Measurements from ENCODE around the gene GMNN.
"Not testable (repeated sequence)": the region's sequence is repeated elsewhere in the genome, so short reads cannot be mapped to it uniquely, and the experiment has no call there.

GMNN gene

DNA sequence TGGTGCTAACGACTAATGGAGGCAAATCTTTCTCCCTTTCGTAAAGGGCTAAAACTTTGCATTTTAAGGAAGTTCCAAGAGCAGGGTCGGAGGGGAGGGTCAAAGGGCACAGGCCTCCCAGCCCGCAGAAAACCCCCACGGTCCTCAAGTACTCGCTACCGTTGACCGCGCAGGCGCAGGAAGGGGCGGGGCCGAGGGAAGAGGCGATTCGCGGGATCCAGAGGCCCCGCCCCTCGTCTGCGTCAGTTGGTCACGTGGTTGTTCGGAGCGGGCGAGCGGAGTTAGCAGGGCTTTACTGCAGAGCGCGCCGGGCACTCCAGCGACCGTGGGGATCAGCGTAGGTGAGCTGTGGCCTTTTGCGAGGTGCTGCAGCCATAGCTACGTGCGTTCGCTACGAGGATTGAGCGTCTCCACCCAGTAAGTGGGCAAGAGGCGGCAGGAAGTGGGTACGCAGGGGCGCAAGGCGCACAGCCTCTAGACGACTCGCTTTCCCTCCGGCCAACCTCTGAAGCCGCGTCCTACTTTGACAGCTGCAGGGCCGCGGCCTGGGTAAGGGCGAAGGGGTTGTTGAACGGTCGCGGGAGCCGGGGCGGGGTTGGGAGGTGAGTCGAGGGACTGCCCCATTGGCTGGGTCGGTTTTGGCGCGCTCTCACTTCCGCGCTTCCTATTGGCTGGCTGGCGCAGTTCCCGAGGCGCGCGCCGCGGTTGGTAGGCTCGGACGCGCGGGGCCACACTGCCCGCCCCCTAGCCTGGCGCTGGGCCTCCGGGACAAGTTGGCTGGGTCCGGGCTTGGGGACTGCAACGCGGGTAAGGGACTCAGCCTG lies at the start of gene GMNN:
Gene GMNN, plus strand, starts transcription at position 242 of the 824 bp plus-strand sequence. CDS start 2,310 bp downstream, outside the sequence.
- DNase-seq (ENCODE audit: low read depth in 2 of 2, low spot score in 1 of 2) = peak; percentile 96

DNA sequence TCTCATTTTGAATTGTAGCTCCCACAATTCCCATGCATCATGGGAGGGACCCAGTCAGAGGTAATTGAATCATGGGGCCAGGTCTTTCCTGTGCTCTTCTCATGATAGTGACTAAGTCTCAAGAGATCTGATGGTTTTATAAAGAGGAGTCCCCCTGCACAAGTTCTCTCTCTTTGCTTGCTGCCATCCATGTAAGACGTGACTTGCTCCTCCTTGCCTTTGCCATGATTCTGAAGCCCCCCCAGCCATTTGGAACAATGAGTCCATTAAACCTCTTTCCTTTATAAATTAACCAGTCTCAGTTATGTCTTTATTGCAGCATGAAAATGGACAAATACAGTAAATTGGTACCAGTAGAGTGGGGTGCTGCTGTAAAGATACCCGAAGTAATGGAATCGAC lies 44.1 kb upstream of the GMNN start:
- not testable (repeated sequence) for DNase-seq (ENCODE audit: low read depth in 2 of 2, low spot score in 1 of 2)

DNA sequence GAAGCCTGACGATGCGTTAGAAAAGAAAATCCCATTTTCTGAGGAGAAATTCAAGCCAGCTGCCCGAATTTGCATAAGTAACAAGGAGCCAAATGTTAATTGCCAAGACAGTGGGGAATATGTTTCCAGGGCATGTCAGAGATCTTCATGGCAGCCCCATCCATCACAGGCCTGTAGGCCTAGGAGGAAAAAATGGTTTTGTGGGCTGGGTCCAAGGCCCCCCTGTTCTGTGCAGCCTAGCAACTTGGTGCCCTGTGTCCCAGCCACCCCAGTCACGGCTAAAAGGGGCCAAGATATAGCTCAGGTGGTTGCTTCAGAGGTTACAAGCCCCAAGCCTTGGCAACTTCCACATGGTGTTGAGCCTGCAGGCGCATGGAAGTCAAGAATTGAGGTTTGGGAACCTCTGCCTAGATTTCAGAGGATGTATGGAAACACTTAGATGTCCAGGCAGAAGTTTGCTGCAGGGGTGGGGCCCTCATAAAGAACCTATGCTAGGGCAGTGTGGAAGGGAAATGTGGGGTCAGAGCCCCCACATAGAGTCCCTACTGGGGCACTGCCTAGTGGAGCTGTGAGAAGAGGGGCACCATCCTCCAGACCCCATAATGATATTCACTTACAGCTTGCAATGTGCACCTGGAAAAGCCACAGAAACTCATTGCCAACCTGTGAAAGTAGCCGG lies 43.1 kb upstream of the GMNN start:
- DNase-seq (ENCODE audit: low read depth in 2 of 2, low spot score in 1 of 2) = not testable (repeated sequence)

DNA sequence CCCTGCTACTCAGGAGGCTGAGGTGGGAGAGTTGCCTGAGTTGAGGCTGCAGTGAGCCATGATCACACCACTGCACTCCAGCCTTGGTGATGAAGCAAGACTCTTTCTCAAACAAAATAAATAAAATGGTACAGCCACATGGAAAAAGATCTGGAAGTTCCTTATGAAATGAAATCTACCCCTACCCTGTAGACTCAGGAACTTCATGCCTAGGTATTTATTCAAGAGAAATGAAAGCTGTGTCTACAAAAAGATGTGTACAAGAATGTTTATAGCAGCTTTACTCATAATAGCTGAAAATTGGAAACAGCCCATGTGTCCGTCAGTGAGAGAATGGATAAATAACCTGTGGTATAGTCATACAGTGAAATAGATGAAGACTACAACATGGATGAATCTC lies 40.6 kb upstream of the GMNN start:
- DNase-seq (ENCODE audit: low read depth in 2 of 2, low spot score in 1 of 2) = no peak

DNA sequence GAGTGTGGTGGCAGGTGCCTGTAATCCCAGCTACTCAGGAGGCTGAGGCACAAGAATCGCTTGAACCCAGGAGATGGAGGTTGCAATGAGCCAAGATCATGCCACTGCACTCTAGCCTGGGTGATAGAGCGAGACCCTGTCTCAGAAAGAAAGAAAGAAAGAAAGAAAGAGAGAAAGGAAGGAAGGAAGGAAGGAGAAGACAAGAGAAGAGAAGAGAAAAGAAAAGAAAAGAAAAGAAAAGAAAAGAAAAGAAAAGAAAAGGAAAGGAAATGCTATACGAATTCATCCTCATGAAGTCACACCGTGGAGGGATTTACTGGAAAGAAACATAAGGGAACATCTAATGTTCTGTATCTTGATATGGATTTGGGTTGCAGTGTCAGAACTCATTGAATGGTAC lies 40.0 kb upstream of the GMNN start:
- not testable (repeated sequence) for DNase-seq (ENCODE audit: low read depth in 2 of 2, low spot score in 1 of 2)

DNA sequence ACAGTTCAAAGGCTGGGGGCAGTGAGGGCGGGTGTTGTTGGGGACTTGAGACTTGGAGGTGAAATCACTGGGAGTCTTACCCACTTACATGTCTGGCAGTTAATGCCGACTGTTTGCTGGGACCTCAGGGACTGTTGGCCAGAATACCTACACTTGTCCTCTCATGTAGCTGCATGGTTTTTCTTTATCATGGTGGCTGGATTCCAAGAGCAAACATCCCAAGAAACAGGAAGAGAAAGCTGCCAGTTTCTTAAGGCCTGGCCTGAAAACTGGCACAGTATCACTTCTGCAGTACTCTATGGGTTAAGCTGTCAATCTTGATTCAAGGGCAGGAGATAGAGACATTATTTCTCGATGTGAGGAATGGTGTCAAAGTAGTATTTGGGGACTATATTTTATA lies 36.0 kb upstream of the GMNN start:
- DNase-seq (ENCODE audit: low read depth in 2 of 2, low spot score in 1 of 2) = no peak

DNA sequence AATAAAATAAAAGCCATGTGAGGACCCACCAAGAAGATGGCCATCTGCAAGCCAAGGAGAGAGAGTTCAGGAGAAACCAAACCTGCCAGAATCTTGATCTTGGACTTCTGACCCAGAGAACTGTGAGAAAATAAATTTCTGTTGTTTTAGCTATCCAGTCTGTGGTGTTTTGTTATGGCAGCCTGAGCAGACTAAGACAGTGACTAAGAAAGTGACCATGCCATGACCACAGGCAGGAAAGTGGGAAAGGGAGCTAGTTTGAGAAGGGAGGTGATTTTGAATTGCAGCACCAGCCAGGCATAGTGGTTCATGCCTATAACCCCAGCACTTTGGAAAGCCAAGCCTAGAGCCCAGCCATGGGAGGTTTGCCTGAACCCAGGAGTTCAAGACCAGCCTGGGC lies 33.9 kb upstream of the GMNN start:
- no peak for DNase-seq (ENCODE audit: low read depth in 2 of 2, low spot score in 1 of 2)

DNA sequence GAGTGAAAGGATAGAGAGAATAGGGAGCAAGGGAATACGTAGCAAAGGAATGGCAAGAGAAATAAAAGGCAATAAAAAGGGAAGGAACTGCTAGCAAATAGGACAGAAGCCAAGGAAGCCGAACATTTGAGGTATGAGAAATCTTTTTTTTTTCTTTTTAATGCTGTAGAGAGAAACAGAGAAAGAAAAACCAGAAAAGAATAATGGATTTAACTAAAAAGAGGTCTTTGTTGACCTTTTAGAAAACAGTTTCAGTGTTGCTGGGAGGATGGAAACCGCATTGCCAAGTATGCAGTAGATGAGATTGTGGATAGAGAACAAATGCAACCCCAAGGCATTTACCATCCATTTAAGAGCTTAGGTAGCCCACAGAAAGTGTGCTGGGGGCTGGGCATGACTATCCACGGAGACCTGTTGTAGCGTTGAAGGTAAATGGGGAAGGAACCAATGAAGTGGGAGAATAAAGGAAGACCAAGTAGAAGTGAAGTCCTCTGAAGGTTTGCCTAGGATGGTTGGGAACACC lies 32.5 kb upstream of the GMNN start:
- DNase-seq (ENCODE audit: low read depth in 2 of 2, low spot score in 1 of 2) = no peak

DNA sequence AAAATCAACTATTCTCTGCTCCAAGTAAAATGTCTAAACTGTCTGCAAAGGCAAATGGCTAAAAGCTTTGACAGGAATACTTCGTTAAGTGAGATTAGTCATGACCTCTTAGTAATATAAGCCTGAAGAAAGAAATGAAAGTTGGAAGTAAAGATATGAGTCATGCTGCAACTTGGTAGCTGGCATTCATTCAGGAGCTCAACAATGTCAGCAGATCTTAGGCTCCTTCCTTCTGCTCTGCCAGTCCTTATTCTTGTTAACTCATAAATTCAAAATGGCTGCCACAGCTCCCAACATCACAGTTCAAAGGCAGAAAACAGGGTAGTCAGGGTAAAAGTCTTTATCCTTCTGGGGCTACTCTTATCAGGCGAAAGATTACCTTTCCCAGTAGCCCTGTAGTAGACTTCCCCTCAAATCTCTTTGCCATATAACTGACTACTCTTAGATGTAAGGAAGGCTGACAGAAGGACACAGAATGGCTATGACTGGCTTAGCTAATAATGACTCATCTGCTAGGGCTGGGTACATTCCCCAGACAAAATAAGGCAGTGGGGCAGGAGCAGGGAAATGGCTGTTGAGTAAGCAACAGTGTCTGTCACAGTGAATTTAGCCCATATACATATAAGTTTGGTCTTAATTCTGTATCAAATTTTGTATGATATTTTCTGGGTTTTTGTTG lies 31.3 kb upstream of the GMNN start:
- no peak for DNase-seq (ENCODE audit: low read depth in 2 of 2, low spot score in 1 of 2)

DNA sequence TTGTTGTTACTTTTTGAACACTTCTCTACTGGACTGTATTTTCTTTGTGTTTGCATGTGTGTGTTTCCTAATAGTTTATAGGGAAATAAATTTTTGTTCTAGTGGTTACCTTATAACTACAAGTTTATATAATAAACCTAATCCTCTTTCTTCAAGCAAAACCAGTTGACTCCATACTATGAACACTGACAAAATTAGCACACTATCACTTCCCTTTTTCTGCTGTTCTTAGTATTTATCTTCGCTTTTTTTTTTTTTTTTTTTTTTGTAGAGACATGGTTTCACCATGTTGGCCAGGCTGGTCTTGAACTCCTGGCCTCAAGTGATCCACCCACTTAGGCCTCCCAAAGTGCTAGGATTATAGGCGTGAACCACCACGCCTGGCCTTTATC lies 30.8 kb upstream of the GMNN start:
- no peak for DNase-seq (ENCODE audit: low read depth in 2 of 2, low spot score in 1 of 2)

DNA sequence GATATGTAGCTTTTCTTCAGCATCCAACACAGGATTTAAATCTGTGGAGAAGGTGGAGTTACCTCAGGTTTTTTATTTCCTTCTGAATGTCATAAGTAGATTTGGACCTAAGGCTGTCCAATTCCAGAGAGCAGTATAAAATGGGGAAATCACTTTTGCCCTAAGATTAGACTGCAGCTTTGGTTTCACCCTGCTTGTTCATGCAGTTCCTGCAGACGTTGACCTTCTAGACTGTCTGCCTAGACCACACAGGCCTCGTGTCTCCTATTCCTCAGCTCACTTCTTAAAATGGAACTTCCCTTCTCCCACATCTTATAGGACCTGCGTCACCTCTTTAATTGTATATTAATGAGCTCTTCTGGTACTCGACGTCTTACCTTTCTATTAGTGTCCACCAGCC lies 29.8 kb upstream of the GMNN start:
- no peak for DNase-seq (ENCODE audit: low read depth in 2 of 2, low spot score in 1 of 2)

DNA sequence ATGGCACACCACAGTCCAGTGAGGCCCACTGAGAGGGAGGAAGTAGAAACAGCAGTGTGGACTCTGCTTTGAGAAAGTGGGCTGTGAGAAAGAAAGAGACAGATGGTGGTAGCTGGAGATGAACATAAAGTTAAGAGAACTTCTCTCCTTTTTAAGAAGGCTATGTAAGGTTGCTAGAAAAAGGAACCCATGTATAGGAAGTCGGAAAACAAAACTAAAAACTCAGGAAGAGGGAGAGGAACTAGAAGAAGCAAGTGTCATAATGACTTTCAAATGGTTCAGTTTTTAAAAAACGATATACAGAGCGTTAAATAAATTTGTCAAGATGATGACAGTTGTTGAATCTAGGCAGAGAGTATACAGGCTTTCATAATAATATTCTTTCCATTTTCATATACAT lies 25.4 kb upstream of the GMNN start:
- no peak for DNase-seq (ENCODE audit: low read depth in 2 of 2, low spot score in 1 of 2)

DNA sequence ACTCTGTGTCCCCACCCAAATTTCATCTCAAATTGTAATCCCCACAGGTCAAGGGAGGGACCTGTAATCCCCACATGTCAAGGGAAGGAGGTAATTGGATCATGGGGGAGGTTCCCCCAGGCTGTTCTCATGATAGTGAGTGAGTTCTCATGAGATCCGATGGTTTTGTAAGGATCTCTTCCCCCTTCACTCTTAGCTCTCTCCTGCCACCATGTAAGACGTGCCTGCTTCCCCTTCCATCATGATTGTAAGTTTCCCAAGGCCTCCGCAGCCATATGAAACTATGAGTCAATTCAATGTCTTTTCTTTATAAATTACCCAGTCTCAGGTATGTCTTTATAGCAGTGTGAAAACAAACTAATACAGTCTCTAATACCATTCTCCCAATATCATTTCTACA lies 23.9 kb upstream of the GMNN start:
- DNase-seq (ENCODE audit: low read depth in 2 of 2, low spot score in 1 of 2) = not testable (repeated sequence)

DNA sequence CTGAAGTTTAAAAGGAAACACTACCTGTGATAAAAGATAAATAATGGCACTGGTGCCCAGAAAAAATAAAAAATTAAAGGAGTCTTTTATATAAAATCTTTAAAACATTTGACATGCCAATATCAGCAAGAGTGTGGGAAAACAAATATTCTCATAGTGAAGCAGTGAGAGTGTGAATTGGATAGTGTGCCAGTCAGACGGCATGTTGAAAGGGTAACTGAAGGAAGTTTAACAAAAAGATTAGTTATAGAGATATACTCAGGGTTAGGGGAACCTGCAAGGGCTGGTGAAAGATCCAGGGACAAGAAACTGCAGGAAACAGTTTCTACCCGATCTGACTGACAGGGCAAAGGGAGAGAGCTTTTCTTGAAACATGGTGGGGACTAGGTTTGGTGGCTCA lies 22.2 kb upstream of the GMNN start:
- DNase-seq (ENCODE audit: low read depth in 2 of 2, low spot score in 1 of 2) = no peak

DNA sequence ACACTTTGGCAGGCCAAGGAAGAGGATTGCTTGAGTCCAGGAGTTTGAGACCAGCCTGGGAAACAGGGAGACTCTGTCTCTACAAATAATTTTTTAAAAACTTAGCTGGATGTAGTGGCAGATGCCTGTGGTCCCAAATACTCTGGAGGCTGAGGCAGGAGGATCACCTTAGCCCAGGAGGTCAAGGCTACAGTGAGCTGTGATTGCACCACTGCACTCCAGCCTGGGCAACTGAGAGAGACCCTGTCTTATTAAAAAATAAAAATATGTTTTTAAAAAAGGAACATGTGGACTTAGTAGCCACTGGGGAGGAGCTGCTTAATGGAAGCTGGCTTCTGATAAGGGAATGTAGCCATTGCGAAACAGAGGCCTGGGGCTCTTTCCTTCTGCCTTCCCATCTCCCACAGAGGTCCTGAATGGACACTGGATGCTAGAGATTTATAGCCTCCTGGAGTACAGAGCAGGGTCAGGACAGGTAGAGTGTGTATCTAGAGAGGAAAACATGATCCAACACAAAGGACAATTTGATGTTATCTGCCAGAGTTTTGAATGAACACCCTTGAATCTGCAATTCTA lies 21.7 kb upstream of the GMNN start:
- no peak for DNase-seq (ENCODE audit: low read depth in 2 of 2, low spot score in 1 of 2)

DNA sequence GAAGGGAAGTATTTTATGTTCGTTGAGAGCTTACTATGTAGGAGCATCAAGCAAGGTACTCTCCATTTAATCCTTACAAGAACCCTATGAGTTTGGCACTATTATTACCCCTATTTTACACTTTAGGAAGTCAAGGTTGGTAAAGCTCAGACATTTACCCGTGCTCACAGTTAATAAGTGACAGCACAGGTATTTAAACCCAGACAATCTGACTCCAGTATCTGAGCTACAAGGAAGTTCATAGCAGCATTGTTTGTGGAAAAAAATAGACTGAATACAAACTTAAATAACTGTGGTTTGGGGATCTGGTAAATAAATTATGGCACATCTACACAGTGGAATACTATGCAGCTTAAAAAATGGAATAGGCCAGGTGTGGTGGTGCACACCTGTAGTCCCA lies 21.2 kb upstream of the GMNN start:
- no peak for DNase-seq (ENCODE audit: low read depth in 2 of 2, low spot score in 1 of 2)

DNA sequence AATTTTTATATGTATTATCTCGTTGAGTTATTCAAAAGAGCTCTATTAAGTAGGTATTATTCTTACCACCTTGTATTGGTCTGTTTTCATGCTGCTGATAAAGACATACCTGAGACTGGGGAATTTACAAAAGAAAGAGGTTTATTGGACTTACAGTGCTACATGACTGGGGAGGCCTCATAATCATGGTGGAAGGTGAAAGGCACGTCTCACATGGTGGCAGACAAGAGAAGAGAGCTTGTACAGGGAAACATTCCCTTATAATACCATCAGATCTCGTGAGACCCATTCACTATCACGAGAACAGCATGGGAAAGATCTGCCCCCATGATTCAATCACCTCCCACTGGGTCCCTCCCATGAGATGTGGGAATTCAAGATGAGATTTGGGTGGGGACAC lies 20.4 kb upstream of the GMNN start:
- not testable (repeated sequence) for DNase-seq (ENCODE audit: low read depth in 2 of 2, low spot score in 1 of 2)

DNA sequence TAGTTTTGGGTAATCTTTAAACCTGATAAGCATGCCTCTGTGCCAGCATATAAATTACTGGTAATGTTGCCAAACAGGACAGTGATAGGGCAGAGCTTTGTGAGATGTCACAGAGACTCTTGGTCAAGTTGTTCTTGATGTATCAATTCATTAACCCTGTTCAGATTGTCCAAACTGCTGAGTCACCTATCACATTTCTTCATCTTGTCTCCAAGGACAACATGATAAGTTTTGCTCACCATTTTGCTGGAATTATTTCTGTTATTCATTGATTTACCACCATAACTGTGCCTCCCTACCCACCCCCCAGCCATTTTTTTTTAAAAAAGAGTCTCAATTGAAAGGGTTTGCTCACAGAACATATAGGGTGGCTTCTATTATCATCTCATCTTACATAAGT lies 19.5 kb upstream of the GMNN start:
- no peak for DNase-seq (ENCODE audit: low read depth in 2 of 2, low spot score in 1 of 2)

DNA sequence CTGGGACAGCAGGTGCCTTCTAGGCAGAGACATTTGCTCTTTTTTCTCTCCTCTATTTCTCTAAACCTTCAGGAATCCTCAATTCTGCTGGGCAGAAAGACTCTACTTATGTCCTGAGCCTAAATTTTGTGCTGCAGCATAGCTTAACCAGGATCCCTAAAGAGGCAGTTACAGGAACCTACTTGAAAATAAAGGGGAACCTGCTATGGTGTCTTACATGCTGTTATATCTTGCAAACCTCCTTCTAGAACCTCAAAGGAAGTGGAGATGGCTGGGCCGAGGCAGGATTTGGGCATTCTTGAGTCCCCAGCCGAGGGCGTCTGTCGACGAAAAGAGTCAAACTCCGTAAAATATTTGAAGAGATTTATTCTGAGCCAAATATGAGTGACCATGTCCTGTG lies 17.1 kb upstream of the GMNN start:
- DNase-seq (ENCODE audit: low read depth in 2 of 2, low spot score in 1 of 2) = no peak

DNA sequence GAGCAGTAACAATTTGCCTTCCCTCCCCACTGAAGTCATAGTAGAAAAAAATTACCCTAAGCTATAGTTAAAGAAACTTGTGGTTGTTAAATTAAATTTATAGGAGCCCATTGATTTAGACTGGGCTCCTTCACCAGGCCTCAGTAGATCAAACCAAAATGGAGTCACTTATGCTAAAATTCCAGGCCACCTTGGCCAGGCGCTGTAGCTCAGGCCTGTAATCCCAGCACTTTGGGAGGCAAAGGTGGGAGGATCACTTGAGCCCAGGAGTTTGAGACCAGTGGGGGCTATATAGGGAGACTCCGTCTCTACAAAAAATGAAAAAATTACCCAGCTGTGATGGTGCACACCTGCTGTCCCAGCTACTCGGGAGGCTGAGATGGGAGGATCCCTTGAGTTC lies 15.0 kb upstream of the GMNN start:
- no peak for DNase-seq (ENCODE audit: low read depth in 2 of 2, low spot score in 1 of 2)

DNA sequence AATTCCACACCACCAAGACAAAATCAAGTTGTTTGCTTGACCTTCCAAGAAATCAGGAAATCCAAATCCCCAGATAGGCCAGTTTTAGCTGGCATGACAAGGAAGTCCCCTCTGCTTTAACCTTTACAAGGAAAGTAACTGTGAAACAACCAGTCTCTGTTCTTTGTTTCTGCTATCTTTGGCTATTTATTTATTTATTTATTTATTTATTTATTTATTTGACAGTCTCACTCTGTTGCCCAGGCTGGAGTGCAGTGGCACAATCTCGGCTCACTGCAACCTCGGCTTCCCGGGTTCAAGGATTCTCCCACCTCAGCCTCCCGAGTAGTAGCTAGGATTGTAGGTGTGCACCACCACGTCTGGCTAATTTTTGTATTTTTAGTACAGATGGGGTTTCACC lies 14.5 kb upstream of the GMNN start:
- DNase-seq (ENCODE audit: low read depth in 2 of 2, low spot score in 1 of 2) = no peak

All from stimulated activated CD8-positive, alpha-beta memory T cell treated with anti-CD3 and anti-CD28 coated beads, Interleukin-4, amount 100 ng/mL, for 4 hours (primary cell).